Body of pancreas (tissue), 4 donors: ENCODE results near the gene ESM1. TPM values are rescaled to one million over a fixed set of nuclear protein-coding genes. Genes with fewer than 3 reads are reported as not detected.

Experiments
- ATAC-seq: fragments of 150-250 bp; one replicate; pipeline ENCODE4 v1.9.1; 2016
- DNase-seq, 4 donors: peaks; one replicate each; pipeline ENCODE4 v3.0.0-alpha.2; 2019
- H3K27ac ChIP-seq, 4 donors: fragments of 200-600 bp; sonication (generic); 1 replicate in 3 of 4; 2 replicates in 1 of 4; pipeline versions ENCODE4 v1.5.1 to v1.6.1; 2016 to 2019; ENCODE audit warnings: mild to moderate bottlenecking in 1 of 4, mixed read lengths in 1 of 4, moderate library complexity in 1 of 4
- H3K27me3 ChIP-seq, 2 donors: fragments of 200-600 bp; sonication (generic); one replicate each; pipeline ENCODE4 v1.6.0; 2016; ENCODE audit warnings: mild to moderate bottlenecking in 1 of 2
- H3K36me3 ChIP-seq, 2 donors: fragments of 200-600 bp; sonication (generic); replicated peaks in 1 of 2; 2 replicates each; pipeline ENCODE4 v1.5.1; 2016; ENCODE audit warnings: low read depth in 2 of 2; ENCODE audit not compliant: insufficient read depth in 1 of 2
- H3K4me1 ChIP-seq: fragments of 200-600 bp; sonication (generic); one replicate; pipeline ENCODE4 v1.6.0; 2016
- H3K4me3 ChIP-seq, 2 donors: fragments of 200-600 bp; sonication (generic); 1 replicate in 1 of 2; 2 replicates in 1 of 2; pipeline ENCODE4 v1.5.1; 2016 to 2019
- H3K9me3 ChIP-seq, 3 donors: fragments of 200-600 bp; sonication (generic); 1 replicate in 2 of 3; 2 replicates in 1 of 3; pipeline ENCODE4 v1.5.1; 2016
- CTCF ChIP-seq, 7 experiments: fragments of 450-650 bp in 4 of 7; fragments of 200-600 bp in 3 of 7; sonication (generic) in 3 of 7; IDR thresholded peaks; one replicate each; pipeline ENCODE4 v1.5.1; 2016 to 2019; ENCODE audit warnings: antibody characterized with exemption in 7 of 7
- POLR2A ChIP-seq, 3 donors: fragments of 450-650 bp; IDR thresholded peaks; one replicate each; pipeline ENCODE4 v1.6.1; 2016; ENCODE audit warnings: antibody characterized with exemption in 3 of 3, mild to moderate bottlenecking in 2 of 3
- WGBS, 2 donors: methylation state at CpG; one replicate each; pipeline ENCODE4 v1.1.5; 2017; 5-methylcytosine and 5-hydroxymethylcytosine counted together
- intact Hi-C: fragments of 100-400 bp; cut with DNase I; formaldehyde crosslinking; loops from one replicate; pipeline ENCODE4 v1.15.1; 2023
- total RNA-seq, 2 donors: library from RNA; depleted of rRNA; stranded (reverse); fragments of >200 nt; gene quantifications; one replicate each; pipeline ENCODE4 v1.1.0, GENCODE V29; 2016

Gene ESM1
- total RNA-seq, 2 donors from 2014 or later, result 0.52 TPM; not detected in 1

GRCh38 chr5:54959673-54960418 lies 25.5 kb downstream of the ESM1 start:
- 44 to 53% methylated on average over 6 of the region's 6 CpGs for WGBS, 2 donors

GRCh38 chr5:54956922-54957321 lies 28.5 kb downstream of the ESM1 start:
- Histone ChIP-seq H3K9me3 (peaks cover 0 to 5% (median 0%) of the 10 kb centered on the region in 3 donors), H3K36me3 (no peaks in the 10 kb centered on the region), H3K27me3 (no peaks in the 10 kb centered on the region), H3K4me3 (no peak overlapping the region), H3K27ac (no peak overlapping the region), H3K4me1 (no peaks in the 10 kb centered on the region)
- ATAC-seq (no peak), DNase-seq (no peak)
- TF ChIP-seq CTCF (IDR thresholded peaks at IDR 0.05), result no peak
- no peak for TF ChIP-seq POLR2A (IDR thresholded peaks at IDR 0.05)
- intact Hi-C loops, result no loop called here

More at GRCh38 chr5:54959673-54960418, 25.5 kb downstream of the ESM1 start:
- H3K4me1 ChIP-seq, result no peaks in the 10 kb centered on the region
- no peaks in the 10 kb centered on the region for H3K9me3 ChIP-seq
- H3K27me3 ChIP-seq, result no peaks in the 10 kb centered on the region
- TF ChIP-seq POLR2A (IDR thresholded peaks at IDR 0.05) (no peak), CTCF (IDR thresholded peaks at IDR 0.05) (no peak)
- no peak overlapping the region for H3K27ac ChIP-seq
- DNase-seq (no peak), ATAC-seq (no peak)
- no peaks in the 10 kb centered on the region for H3K36me3 ChIP-seq
- intact Hi-C loops, result no loop called here
- no peak overlapping the region for H3K4me3 ChIP-seq

GRCh38 chr5:54947187-54947586 lies 38.2 kb downstream of the ESM1 start:
- intact Hi-C loops, result loop anchor here (10.0 kb wide), 1 partner anchor 198 kb away; no protein-coding TSS in a partner anchor
- 50 to 69% methylated on average over 1 of the region's 1 CpG for WGBS, 2 donors
- ATAC-seq, result no peak
- Histone ChIP-seq H3K4me3 (no peak overlapping the region), H3K36me3 (no peaks in the 10 kb centered on the region), H3K9me3 (no peaks in the 10 kb centered on the region), H3K27me3 (no peaks in the 10 kb centered on the region), H3K4me1 (no peaks in the 10 kb centered on the region), H3K27ac (no peak overlapping the region)
- DNase-seq, result no peak
- TF ChIP-seq POLR2A (IDR thresholded peaks at IDR 0.05) (no peak), CTCF (IDR thresholded peaks at IDR 0.05) (no peak)

- Histone ChIP-seq H3K4me1 (no peaks in the 10 kb centered on the region), H3K36me3 (no peaks in the 10 kb centered on the region), H3K27me3 (no peaks in the 10 kb centered on the region), H3K9me3 (no peaks in the 10 kb centered on the region), H3K27ac (no peak overlapping the region), H3K4me3 (no peak overlapping the region)
- WGBS, 2 donors, result 38 to 47% methylated on average over 3 of the region's 3 CpGs
- no peak for ATAC-seq
- intact Hi-C loops, result loop anchor here (10.0 kb wide), 1 partner anchor 198 kb away; no protein-coding TSS in a partner anchor
- TF ChIP-seq POLR2A (IDR thresholded peaks at IDR 0.05) (no peak), CTCF (IDR thresholded peaks at IDR 0.05) (no peak)
- no peak for DNase-seq
Measured at GRCh38 chr5:54946306-54946819, 39.0 kb downstream of the ESM1 start.
